Fibroblast of peridontal ligament (primary cell): ENCODE measurements around the gene RBPMS2.
"Not testable (repeated sequence)": the region's sequence is repeated elsewhere in the genome, so short reads cannot be mapped to it uniquely, and the experiment has no call there.

Source experiments
- DNase-seq: peaks from one replicate; pipeline ENCODE4 v3.0.0-alpha.2; 2010; ENCODE audit errors: extremely low read depth

Gene RBPMS2

DNA sequence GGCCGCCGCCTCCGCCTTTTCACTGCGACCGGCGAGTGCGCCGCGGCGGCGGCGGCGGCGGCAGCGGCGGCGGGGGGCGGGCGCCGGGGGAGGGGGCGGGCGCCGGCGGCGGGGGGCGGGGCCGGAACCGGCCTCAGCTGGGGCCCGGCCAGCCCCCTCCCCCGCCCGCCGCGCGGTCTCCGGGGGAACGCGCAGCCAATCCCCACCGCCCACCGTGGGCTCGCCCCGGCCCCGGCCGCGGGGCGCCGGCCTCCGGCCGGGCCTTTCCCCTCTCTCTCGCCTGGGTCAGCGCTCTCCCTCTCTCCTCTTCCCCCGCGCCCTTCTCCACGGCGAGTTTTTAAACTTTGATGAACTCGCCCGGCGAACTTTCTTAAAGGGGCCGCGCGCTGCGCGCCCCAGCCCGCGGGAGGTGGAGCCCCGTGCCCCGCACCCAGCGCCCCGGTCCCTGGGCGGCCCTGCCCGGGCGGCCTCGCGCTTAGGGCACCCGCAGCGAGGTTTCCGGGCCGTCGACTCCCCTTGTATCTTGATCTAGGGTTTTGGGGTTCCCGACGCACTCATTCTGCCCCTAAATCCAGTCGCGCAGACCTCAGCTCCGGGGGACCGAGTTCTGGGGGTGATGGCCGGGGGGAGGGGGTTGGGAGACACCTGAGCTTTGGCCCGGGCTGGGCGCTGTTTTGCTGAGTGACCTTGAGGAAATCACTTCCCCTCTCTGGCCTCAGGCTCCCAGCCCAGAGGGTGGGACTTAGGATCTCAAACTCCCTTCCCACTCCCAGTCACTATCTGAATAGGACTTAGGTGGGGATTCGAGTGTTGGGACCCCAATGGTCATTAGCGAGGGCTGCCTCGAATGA lies at the start of gene RBPMS2:
TSS of gene RBPMS2 (minus strand) at position 39 of the 851 bp plus-strand sequence. CDS start 270 bp downstream, outside the sequence.
- DNase-seq = no peak

- DNase-seq = no peak
These were observed 49.6 kb upstream of the RBPMS2 start for GRCh38 chr15:64824929-64825430.

DNA sequence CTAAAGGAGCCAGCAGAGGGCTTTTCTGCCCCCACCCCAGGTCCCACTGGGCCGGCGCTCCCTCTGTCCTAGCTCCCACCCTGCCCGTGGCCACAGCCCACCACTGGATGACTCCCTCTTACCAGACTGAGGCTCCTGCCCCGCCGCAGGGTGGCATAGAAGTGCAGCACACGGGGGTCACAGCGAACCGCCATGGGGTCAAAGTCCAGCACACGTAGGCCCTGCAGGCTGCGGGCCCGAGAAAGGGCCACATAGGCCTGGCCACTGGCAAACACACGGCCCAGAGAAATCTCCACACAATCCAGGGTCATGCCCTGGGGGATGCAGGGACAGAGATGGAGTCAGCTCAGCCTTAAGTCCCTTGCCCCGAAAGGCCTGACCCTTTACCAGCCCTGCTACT lies 41.1 kb upstream of the RBPMS2 start:
- DNase-seq = no peak

- DNase-seq = not testable (repeated sequence)
These were observed 39.6 kb upstream of the RBPMS2 start for GRCh38 chr15:64814965-64815364.

DNA sequence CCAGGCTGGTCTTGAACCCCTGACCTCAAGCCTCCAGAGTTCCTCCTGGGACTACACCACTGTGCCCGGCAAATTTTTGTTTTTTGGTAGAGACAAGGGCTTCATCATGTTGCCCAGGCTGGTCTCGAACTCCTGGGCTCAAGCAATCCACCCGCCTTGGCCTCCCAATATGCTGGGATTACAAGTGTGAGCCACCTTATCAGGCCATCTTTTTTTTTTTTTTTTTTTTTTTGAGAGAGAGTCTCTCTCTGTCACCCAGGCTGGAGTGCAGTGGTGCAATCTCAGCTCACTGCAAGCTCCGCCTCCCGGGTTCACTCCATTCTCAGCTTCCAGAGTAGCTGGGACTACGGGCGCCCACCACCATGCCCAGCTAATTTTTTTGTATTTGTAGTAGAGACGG lies 38.9 kb upstream of the RBPMS2 start:
- DNase-seq = not testable (repeated sequence)

DNA sequence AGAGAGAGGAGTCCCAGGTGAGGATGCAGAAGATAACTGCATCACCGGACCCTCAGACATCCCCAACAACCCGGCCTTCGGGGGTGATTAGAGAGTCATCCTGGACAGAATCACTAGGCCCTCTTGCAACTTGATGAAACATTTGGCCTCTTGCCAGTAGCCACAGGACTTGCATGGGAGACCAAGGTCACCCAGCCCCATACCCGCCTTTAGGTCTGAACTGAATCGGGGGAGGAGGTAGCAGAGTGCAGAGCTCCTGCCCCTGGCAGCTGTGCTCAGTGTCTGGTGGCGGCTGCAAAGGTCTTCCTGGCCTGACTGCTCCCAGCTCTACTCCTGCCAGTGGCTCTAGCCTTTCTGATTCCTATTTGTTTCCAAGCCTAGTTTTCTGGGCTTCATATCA lies 37.7 kb upstream of the RBPMS2 start:
- peak; percentile 42 for DNase-seq

DNA sequence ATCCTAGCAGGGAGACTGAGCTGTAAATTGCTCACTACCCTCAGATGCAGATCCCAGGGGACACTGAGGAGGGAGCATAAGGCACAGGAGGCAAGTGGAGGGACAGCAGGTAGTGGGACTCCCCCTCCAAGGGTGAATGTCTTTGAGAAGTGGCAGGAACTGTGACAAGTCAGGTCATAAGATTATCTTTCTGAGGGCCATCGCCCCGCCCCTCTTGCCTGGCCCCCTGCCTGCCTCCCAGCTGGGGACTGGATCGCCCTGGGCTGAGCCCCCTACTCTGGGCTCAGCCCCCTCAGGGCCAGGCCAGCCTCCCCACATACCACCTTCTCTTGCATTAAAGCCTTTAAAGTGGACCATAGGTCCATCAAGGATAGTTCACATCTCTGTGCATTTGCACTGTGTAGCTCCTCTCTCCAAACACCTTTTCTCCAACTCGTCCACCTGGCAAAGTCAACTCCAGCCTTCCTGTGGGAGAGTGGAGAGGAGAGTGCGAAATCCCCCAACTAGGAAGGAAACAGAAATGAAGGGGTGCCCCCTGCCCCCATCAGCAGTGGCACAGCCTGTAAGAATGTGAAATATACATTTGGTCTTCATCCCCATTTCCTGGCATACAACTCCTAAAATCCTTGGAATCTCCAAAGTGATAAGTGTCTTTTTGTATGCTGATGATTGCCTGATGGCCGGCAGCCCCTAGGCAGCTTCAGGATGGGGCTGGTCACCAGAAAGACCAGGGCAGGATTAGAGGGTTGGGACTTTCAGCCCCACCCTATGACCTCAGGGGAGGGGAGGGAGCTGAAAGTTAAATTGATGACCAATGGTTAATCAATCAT lies 35.3 kb upstream of the RBPMS2 start:
- DNase-seq = no peak

GRCh38 chr15:64809649-64810496 lies 34.5 kb upstream of the RBPMS2 start:
- peak; percentile 67 for DNase-seq

- DNase-seq = no peak
These were observed 33.5 kb upstream of the RBPMS2 start for GRCh38 chr15:64808785-64809453.

DNA sequence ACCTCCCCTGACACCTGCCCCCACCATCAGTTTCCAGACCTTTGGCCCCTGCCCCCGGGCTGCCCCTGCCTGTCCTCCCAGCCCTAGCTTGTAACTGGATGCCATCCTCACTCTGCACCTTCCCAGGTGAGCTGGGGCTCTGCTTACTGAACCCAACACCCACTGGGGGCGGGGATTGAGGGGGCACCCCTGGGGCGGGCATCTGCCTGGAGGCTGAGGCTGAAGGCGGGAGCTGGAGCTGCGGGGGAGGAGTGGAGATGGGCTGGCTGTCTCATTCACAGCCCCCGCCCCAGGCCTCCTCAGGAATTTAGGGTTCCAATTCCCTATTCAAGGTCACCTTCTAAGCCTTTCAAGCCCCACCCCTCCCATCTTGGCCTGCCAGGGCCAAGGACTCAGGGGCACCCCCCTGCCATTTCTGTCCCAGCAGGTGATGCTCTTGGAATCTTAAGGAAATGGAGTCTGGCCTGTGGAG lies 32.4 kb upstream of the RBPMS2 start:
- no peak for DNase-seq

GRCh38 chr15:64807051-64807749 lies 31.8 kb upstream of the RBPMS2 start:
- DNase-seq = no peak

DNA sequence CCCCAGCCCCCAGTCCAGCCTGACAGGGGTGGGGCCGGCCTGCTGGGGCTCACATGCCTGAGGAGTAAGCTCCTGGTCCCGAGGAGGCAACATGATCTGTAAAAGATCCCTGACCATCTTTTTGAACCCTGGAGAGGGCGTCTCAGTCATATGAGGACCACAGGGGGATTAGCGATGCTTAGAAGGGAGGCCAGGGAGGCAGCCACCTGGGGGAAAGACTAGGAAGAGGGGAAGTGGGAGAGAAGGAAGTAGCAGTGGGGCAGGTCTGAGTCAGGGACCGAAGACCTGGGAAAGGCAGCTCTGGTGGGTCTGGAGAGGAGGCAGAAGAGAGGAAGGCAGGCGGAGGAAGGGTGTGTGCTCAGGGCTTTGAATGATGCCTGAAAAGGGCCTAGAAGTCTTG lies 31.1 kb upstream of the RBPMS2 start:
- DNase-seq = no peak

GRCh38 chr15:64804619-64805018 lies 29.2 kb upstream of the RBPMS2 start:
- no peak for DNase-seq

GRCh38 chr15:64803526-64803925 lies 28.1 kb upstream of the RBPMS2 start:
- DNase-seq = no peak

- DNase-seq = no peak
These were observed 25.1 kb upstream of the RBPMS2 start for GRCh38 chr15:64800476-64800875.

GRCh38 chr15:64798905-64799304 lies 23.5 kb upstream of the RBPMS2 start:
- not testable (repeated sequence) for DNase-seq

DNA sequence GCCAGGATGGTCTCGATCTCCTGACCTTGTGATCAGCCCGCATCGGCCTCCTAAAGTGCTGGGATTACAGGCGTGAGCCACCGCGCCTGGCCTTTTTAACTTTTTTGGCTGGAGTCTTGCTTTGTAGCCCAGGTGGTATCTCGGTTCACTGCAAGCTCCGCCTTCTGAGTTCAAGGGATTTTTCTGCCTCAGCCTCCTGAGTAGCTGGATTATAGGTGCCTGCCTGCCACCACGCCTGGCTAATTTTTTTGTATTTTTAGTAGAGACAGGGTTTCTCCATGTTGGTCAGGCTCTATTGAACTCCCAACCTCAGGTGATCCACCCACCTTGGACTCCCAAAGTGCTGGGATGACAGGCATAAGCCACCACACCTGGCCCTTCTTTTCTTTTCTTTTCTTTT lies 20.5 kb upstream of the RBPMS2 start:
- not testable (repeated sequence) for DNase-seq

- not testable (repeated sequence) for DNase-seq
These were observed 19.9 kb upstream of the RBPMS2 start for GRCh38 chr15:64795299-64795698.

GRCh38 chr15:64792282-64792681 lies 16.9 kb upstream of the RBPMS2 start:
- DNase-seq = no peak

- DNase-seq = no peak
These were observed 16.0 kb upstream of the RBPMS2 start for GRCh38 chr15:64791401-64791800.
